Activated T-helper 1 cell treated with anti-CD3 and anti-CD28 coated beads, Interleukin-12 subunit alpha, Interleukin-12 subunit beta, Interleukin-2, Interleukin-4 antibody, amounts not matched to agents 30 ng/mL and 10 ng/mL and 1 ng/mL, durations not matched to agents 14 hours and 24 hours and 36 hours (primary cell): ENCODE measurements around the gene ERC1. TPM values are rescaled to one million over a fixed set of nuclear protein-coding genes. Genes with fewer than 3 reads are reported as not detected.

Source experiments
- DNase-seq: peaks from one replicate; pipeline ENCODE4 v3.0.0; 2021; ENCODE audit warnings: low spot score
- H3K27ac Mint-ChIP-seq: one replicate; pipeline ENCODE4 v1.8.0; 2021; ENCODE audit warnings: mild to moderate bottlenecking, mixed read lengths
- H3K27me3 Mint-ChIP-seq: one replicate; pipeline ENCODE4 v1.8.0; 2022; ENCODE audit warnings: mild to moderate bottlenecking, moderate library complexity, mixed read lengths; ENCODE audit not compliant: insufficient read depth
- H3K36me3 Mint-ChIP-seq: one replicate; pipeline ENCODE4 v1.8.0; 2021; ENCODE audit warnings: low read depth, mixed read lengths
- H3K4me1 Mint-ChIP-seq: one replicate; pipeline ENCODE4 v1.8.0; 2021; ENCODE audit warnings: low read depth, mixed read lengths
- H3K4me3 Mint-ChIP-seq: one replicate; pipeline ENCODE4 v1.8.0; 2021; ENCODE audit warnings: mild to moderate bottlenecking, moderate library complexity, mixed read lengths
- H3K9me3 Mint-ChIP-seq: one replicate; pipeline ENCODE4 v1.8.0; 2021; ENCODE audit warnings: mixed read lengths
- intact Hi-C: fragments of 100-400 bp; cut with micrococcal nuclease; formaldehyde crosslinking; loops from one replicate; pipeline ENCODE4 v1.15.1; 2024
- total RNA-seq: library from RNA; stranded (reverse); gene quantifications from 2 replicates; pipeline ENCODE4 v1.2.3, GENCODE V29; 2022

ERC1 gene
- total RNA-seq, 1 donor from 2014 or later, result 33.6 TPM

DNA sequence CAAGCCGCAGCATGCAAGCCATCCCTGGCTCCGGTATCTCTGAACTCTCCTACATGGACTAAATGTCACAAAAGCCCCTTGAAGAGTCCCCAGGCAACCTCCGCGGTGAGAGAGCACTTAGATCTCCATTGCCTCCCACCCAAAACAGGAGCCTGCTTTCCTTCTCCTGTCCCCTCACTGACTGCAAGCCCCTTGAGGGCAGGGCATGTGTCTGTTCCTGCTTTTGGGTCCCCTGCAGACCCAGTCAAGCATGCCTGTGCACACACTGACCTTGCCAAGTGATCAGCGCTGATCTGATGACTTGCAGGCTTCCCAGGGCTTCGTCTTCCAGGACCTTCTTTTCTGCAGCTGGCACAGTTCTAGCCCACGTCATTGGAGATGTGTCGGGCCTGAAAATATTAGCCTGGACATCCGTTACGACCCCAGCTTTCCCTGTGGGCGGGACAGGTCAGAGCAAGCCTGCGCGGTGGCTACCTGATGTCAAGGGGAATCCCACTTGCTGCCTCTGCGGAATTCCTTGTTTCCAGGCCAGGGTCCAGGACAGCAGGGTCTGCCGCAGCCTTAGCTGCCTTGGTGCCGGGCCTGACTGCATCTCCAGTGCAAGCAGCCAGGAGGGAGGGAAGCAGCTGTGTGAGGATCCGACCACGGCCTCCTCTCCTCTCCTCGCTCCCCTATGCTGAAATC is 510.8 kb downstream of the ERC1 start:
- Mint-ChIP-seq H3K9me3 (no peaks in the 10 kb centered on the region), H3K4me3 (no peak overlapping the region)

DNA sequence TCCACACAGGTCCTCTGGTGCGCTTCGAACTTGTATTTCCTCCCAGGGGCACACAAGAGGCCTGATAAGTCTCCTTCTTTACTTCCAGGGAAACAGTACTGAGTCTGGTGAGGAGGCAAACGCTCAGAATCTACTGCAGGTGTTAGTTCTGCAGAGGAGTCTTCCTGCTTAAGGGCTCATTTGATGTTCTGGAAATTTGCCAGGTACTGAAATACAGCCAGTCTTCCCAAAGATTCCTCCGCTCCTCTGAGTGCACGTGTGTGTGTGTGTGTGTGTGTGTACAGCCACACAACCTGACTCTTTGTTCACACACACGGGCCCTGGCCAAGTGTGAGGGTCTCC is 511.3 kb downstream of the ERC1 start:
- no peak overlapping the region for H3K27ac Mint-ChIP-seq
- intact Hi-C loops, result no loop called here
- no peaks in the 10 kb centered on the region for H3K36me3 Mint-ChIP-seq
- DNase-seq, result no peak
- no peaks in the 10 kb centered on the region for H3K9me3 Mint-ChIP-seq
- H3K4me1 Mint-ChIP-seq, result peaks cover 13% of the 10 kb centered on the region
- H3K4me3 Mint-ChIP-seq, result no peak overlapping the region
- H3K27me3 Mint-ChIP-seq, result peaks cover 26% of the 10 kb centered on the region

More for the DNA sequence above, 510.8 kb downstream of the ERC1 start:
- no peak for DNase-seq
- peaks cover 13% of the 10 kb centered on the region for H3K4me1 Mint-ChIP-seq
- intact Hi-C loops, result no loop called here
- no peak overlapping the region for H3K27ac Mint-ChIP-seq
- H3K27me3 Mint-ChIP-seq, result peaks cover 26% of the 10 kb centered on the region
- no peaks in the 10 kb centered on the region for H3K36me3 Mint-ChIP-seq

DNA sequence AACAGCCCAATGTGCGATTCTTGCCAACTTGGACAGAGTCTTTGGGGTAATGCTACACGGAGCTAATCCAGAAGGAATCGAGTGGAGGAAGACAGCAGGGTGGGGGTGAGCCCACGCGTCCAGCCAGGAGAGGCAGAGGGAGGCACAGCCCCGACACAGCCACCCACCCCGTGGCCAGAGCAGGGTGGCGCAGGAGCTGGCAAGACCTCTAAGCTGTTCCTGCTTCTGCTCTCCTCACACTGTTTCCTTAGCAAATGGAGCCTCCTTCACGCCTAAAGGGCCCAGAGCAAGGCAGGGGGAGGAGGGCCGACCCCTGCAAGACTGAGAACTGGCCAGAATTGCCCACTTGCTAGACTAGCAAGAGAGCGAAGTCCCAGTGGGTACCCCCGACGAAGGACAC is 511.8 kb downstream of the ERC1 start:
- DNase-seq, result no peak
- H3K4me3 Mint-ChIP-seq, result no peak overlapping the region
- H3K36me3 Mint-ChIP-seq, result no peaks in the 10 kb centered on the region
- H3K4me1 Mint-ChIP-seq, result peaks cover 13% of the 10 kb centered on the region
- H3K9me3 Mint-ChIP-seq, result no peaks in the 10 kb centered on the region
- H3K27ac Mint-ChIP-seq, result no peak overlapping the region
- intact Hi-C loops, result no loop called here
- H3K27me3 Mint-ChIP-seq, result peaks cover 28% of the 10 kb centered on the region

DNA sequence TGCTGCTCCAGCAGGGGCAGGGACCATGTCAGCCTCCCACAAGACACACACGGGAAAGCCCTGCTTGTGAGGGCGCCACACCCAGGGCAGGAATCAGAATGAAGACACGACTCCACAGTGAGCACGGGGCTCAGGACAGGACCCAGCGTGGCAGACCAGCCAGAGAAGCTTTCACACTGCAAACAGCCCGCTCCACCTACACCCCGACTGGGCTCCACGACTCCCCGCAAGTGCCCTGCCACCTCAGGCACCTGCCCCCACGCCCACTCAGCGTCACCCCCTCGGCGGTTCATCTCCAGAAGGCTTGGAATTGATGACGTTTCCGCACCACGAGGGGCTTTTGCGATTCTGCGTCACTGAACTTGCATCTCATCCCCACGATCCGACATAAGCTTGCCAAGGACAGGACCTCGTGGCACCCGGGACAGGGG is 512.3 kb downstream of the ERC1 start:
- intact Hi-C loops, result no loop called here
- DNase-seq, result no peak
- Mint-ChIP-seq H3K9me3 (no peaks in the 10 kb centered on the region), H3K27me3 (peaks cover 28% of the 10 kb centered on the region), H3K27ac (no peak overlapping the region), H3K36me3 (no peaks in the 10 kb centered on the region), H3K4me1 (peaks cover 13% of the 10 kb centered on the region), H3K4me3 (no peak overlapping the region)

GRCh38 chr12:1504304-1504894 is 513.4 kb downstream of the ERC1 start:
- Mint-ChIP-seq H3K36me3 (no peaks in the 10 kb centered on the region), H3K4me1 (peaks cover 13% of the 10 kb centered on the region), H3K27me3 (peaks cover 28% of the 10 kb centered on the region), H3K9me3 (no peaks in the 10 kb centered on the region), H3K27ac (peak overlapping the region; percentile 49), H3K4me3 (peak overlapping the region; percentile 51)
- intact Hi-C loops, result no loop called here
- DNase-seq, result no peak

- Mint-ChIP-seq H3K27ac (peak overlapping the region; percentile 49), H3K4me1 (peaks cover 13% of the 10 kb centered on the region), H3K9me3 (no peaks in the 10 kb centered on the region), H3K36me3 (no peaks in the 10 kb centered on the region), H3K27me3 (peaks cover 28% of the 10 kb centered on the region), H3K4me3 (peak overlapping the region; percentile 51)
- intact Hi-C loops, result no loop called here
- DNase-seq, result no peak
These were observed 513.9 kb downstream of the ERC1 start for GRCh38 chr12:1504895-1505311.

DNA sequence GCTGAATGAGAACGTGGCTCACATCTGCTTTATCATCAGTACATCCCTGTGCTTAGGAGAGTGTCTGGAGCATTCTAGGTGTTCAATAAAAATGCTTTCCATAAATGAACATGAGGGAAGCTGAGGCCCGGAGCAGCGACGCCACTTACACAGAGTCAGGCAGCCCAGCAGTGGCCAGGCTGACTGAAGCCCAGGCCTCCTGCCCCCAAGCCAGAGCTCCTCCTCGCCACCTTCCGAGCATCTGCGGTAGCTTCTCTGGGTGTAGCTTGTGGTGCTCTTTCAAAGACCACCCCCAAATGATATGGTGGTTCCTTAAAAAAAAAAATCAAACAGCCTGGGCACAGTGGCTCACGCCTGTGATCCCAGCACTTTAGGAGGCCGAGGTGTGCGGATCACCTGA is 514.6 kb downstream of the ERC1 start:
- Mint-ChIP-seq H3K4me3 (no peak overlapping the region), H3K36me3 (no peaks in the 10 kb centered on the region), H3K27ac (no peak overlapping the region), H3K4me1 (peaks cover 13% of the 10 kb centered on the region), H3K27me3 (peaks cover 30% of the 10 kb centered on the region), H3K9me3 (no peaks in the 10 kb centered on the region)
- no peak for DNase-seq
- intact Hi-C loops, result no loop called here

GRCh38 chr12:1507308-1507707 is 516.3 kb downstream of the ERC1 start:
- Mint-ChIP-seq H3K4me3 (no peak overlapping the region), H3K36me3 (no peaks in the 10 kb centered on the region), H3K27ac (no peak overlapping the region), H3K9me3 (no peaks in the 10 kb centered on the region), H3K27me3 (peaks cover 39% of the 10 kb centered on the region), H3K4me1 (peaks cover 17% of the 10 kb centered on the region)
- no peak for DNase-seq
- intact Hi-C loops, result no loop called here

DNA sequence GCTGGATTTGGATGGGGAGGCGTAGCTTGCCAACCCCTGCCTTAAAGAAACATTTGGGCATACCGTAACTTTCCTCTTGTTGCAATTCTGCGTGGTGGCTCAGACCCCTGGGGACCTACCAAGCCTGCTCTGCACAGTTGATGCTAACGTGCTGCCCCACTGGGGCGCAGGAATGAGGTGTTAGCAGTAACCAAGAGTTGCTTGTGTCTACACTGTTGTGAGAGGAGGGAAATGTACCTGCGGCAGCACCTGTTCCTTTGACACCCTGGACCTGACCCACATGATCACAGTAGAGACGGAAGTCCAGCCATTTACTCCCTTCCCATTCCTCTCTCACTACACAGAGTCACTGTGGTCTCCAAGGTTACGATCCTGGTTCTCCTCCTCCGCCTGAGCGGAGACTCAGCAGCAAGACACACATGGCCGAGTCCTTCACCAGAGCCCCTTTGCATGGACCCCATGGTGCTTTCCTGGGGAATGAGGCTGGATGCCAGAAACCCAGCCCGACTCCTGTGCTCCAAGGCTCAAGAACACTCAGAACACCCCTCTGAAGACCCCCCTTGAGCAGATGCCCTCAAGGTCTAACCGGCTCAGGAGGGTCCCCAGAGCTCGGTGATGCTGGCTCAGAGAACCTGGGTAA is 518.5 kb downstream of the ERC1 start:
- no peaks in the 10 kb centered on the region for H3K9me3 Mint-ChIP-seq

GRCh38 chr12:1510056-1510812 is 519.2 kb downstream of the ERC1 start:
- Mint-ChIP-seq H3K27me3 (peaks cover 32% of the 10 kb centered on the region), H3K36me3 (no peaks in the 10 kb centered on the region), H3K9me3 (peaks cover 2% of the 10 kb centered on the region), H3K27ac (no peak overlapping the region), H3K4me3 (no peak overlapping the region), H3K4me1 (peaks cover 8% of the 10 kb centered on the region)
- intact Hi-C loops, result no loop called here
- DNase-seq, result no peak

More for the DNA sequence above, 518.5 kb downstream of the ERC1 start:
- no peak for DNase-seq
- intact Hi-C loops, result no loop called here
- H3K27me3 Mint-ChIP-seq, result peaks cover 33% of the 10 kb centered on the region
- peaks cover 15% of the 10 kb centered on the region for H3K4me1 Mint-ChIP-seq
- no peak overlapping the region for H3K4me3 Mint-ChIP-seq
- no peaks in the 10 kb centered on the region for H3K36me3 Mint-ChIP-seq
- no peak overlapping the region for H3K27ac Mint-ChIP-seq

DNA sequence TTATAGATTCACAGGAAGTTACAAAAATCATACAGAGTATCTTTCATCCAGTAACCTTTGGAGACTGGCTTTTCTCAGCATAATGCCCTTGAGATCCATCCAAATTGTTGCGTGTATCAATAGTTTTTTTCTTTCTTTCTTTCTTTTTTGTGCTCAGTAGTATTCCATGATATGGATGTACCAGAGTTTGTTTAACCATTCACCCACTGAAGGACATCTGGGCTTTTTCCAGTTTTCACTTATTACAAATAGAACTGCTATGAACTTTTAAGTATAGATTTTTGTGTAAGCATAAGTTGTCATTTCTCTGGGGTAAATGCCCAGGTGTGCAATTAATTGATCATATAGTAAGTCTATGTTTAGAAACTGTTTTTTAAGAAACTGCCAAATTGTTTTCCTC is 524.0 kb downstream of the ERC1 start:
- Mint-ChIP-seq H3K4me1 (peaks cover 12% of the 10 kb centered on the region), H3K4me3 (no peak overlapping the region), H3K27me3 (peaks cover 41% of the 10 kb centered on the region), H3K9me3 (peaks cover 8% of the 10 kb centered on the region), H3K27ac (no peak overlapping the region), H3K36me3 (no peaks in the 10 kb centered on the region)
- intact Hi-C loops, result no loop called here
- no peak for DNase-seq

- Mint-ChIP-seq H3K4me3 (no peak overlapping the region), H3K36me3 (no peaks in the 10 kb centered on the region), H3K9me3 (peaks cover 8% of the 10 kb centered on the region), H3K4me1 (peaks cover 12% of the 10 kb centered on the region), H3K27me3 (peaks cover 41% of the 10 kb centered on the region), H3K27ac (no peak overlapping the region)
- DNase-seq, result no peak
- intact Hi-C loops, result no loop called here
These were observed 524.4 kb downstream of the ERC1 start for GRCh38 chr12:1515428-1515827.

DNA sequence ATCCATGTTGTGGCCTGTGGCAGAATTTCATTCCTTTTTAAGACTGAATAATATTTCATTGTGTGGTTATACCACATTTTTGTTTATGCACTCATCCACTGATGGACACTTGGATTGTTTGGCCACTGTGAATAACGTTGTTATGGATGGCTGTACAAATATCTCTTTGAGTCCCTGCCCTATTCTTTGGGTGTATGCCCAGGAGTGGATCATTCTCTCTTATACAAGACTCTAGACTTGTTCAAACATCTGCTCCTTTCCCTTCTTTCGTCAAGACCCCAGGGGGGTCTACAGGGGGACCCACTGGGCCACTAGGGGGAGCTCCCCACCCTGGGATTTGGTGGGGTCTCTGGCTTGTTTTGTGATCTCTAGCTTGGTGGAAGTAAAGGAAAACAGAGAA is 526.0 kb downstream of the ERC1 start:
- DNase-seq, result no peak

More for the DNA sequence above, 526.0 kb downstream of the ERC1 start:
- peaks cover 8% of the 10 kb centered on the region for H3K9me3 Mint-ChIP-seq
- H3K4me3 Mint-ChIP-seq, result no peak overlapping the region
- H3K36me3 Mint-ChIP-seq, result no peaks in the 10 kb centered on the region
- H3K27ac Mint-ChIP-seq, result no peak overlapping the region
- peaks cover 37% of the 10 kb centered on the region for H3K27me3 Mint-ChIP-seq
- intact Hi-C loops, result no loop called here
- H3K4me1 Mint-ChIP-seq, result peaks cover 10% of the 10 kb centered on the region
